ENCODE measurements around the gene ITGB1BP2.

- TF ChIP-seq POLR2AphosphoS5 (IDR thresholded peaks at IDR 0.05; ENCODE audit: low read depth, low read length) (no peak), TAF1 (IDR thresholded peaks at IDR 0.05; ENCODE audit: low read depth, low read length) (no peak), POLR2A (IDR thresholded peaks at IDR 0.05; ENCODE audit: low read depth, low read length) (no peak), SPI1 (IDR thresholded peaks at IDR 0.05; ENCODE audit: low read depth, low read length) (no peak), POU2F2 (IDR thresholded peaks at IDR 0.05; ENCODE audit: low read depth, low read length) (no peak)
Observed at GRCh38 chrX:71253253-71254091, 48.1 kb upstream of the ITGB1BP2 start.
